Activated CD4-positive, alpha-beta T cell treated with anti-CD3 and anti-CD28 coated beads for 1 hour (primary cell): Measurements from ENCODE around the gene MEGF6.

Experiments
- DNase-seq: peaks from one replicate; pipeline ENCODE4 v3.0.0-alpha.2; 2020

MEGF6 gene

DNA sequence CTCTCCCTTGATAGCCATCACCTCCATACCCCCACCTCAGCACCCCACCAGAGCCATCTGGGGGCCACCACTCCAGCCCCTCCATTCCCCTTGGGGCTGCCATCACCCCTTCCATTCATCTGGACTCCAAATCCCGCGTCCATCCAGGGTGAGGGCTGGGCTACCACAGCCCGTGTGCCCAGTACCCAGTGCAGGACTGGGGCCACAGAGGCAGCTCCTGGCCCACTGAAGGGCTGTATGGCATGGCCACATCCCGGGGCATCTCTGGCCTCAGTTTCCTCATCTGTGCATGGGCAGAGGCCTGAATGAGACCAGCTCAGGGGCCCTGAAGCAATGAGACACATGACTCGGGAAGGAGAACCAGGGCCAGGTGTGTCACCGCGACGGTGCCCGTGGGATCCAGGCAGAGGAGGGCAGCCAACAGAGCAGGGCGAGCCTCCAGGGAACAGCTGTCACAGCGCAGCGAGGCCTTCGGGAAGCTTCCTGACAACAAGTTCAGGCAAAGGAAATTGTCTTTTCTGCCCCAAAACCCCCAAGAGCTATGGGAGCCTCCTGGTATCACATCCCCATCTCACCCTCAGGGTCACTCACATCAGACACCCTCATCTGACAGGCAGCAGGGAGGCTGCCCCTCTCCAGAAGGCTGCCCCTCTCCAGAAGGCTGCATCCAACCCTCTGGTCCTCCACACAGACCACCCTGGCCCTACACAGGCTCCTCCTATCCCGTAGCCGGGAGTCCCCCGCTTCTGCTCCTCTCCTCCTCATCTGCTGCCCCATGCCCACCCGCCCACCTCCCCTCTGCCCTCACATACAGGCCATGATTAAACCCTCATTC lies 76.3 kb downstream of the MEGF6 start:
- DNase-seq = no peak

DNA sequence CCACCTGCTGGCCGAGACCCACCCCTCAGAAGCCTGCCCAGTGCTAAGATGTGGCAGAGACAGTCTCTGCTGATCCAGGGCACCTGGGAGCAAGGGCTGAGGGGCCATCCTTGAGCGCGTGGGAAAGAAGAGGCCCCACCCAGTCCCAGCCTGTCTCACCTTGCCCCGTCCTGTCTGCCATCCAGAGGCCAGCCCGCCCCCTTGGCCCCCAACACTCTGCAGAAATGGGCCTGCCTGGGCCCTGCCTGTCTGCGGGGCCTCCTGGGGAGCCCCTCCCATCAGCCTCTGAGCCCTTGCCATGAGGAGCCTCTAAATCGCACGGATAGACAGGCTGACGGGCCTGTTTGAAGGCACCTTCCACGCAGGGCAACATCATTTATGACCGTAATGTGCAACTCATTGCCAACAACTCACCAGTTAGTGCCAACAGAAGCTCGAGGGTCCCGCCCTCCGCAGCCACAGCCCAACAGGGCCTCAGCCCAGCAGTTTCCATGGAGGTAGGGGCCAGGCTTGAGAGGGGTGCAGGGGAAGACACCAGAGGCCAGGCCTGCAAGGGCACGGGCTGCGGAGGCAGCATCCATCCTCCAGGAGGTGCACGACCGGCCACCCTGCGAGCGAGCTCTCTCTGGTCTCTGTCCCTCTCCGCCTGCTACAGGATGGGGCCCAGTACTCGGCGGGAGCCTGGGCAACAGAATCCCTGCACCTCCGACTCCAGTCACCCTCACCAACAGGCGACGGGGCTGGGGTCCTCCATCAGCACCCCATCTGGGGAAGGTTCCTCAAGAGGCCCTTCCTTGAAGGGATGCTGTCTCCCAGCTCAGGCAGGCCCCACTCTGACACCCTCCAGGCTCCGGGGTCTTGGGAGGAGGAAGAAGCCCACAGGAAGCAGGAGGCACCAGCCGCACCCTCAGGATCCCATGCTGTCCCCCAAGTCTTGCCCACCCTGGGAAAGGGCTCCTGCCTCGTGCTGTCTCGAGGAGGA lies 78.0 kb downstream of the MEGF6 start:
- no peak for DNase-seq

DNA sequence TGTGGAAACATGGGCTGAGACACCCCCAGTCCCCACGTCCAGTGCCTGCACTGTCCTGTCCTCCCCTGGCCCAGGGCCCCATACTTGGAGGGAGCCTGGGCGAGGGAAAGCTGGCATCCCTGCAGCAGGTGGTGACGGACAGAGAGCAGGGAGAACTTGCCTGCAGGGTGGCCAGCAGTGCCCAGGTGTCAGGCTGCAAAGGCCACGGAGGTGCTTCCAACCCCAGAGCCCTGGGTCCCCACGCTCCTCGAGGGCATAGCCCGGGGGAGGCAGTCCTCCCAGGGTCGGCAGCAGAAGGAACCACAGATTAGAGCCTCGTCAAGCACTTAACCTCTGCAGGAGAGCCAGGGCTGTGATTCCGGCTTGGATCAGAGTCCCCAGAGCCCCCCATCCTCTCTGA lies 79.4 kb downstream of the MEGF6 start:
- no peak for DNase-seq

DNA sequence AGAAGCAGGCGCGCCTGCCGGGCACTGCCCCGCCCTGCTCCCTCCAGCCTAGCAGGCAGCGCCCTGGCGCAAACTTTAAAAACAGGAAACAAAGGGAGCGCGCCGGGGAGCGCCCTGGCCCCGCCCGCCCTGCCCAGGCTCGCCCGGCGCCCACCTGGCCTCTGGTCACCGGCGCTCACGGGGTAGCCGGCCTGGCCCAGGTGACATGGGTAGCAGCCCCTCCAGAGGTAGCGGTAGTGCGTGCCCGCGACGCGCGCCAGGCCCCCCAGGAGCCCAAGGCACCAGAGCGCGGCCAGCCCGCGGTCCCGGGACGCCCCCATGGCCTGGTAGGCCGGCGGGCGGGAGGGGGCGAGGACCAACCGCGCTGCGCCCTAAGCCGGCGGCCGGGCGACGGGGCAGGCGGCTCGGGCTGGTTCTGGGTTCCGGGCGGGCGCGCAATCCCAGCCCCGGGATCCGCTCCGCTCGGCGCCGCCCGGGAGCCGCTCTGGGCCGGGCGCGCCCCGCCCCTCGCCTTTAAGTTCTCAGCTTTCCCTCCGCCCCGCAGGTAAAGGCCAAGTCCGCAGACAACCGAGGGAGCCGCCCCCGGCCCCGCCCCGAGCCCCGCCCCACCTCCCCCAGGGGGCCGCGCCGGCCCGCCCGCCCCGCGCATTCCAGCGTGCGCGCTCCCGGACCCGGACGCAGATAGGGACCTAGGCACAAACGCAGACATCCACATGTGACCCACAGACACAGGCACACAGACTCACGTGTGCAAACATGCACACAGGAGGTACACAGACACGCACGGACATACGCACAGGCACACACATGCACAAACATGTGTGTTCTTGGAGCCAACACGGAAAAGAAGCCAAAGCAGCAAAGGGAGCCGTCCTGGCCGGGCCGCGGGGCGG lies 80.1 kb downstream of the MEGF6 start:
- peak; percentile 68 for DNase-seq

DNA sequence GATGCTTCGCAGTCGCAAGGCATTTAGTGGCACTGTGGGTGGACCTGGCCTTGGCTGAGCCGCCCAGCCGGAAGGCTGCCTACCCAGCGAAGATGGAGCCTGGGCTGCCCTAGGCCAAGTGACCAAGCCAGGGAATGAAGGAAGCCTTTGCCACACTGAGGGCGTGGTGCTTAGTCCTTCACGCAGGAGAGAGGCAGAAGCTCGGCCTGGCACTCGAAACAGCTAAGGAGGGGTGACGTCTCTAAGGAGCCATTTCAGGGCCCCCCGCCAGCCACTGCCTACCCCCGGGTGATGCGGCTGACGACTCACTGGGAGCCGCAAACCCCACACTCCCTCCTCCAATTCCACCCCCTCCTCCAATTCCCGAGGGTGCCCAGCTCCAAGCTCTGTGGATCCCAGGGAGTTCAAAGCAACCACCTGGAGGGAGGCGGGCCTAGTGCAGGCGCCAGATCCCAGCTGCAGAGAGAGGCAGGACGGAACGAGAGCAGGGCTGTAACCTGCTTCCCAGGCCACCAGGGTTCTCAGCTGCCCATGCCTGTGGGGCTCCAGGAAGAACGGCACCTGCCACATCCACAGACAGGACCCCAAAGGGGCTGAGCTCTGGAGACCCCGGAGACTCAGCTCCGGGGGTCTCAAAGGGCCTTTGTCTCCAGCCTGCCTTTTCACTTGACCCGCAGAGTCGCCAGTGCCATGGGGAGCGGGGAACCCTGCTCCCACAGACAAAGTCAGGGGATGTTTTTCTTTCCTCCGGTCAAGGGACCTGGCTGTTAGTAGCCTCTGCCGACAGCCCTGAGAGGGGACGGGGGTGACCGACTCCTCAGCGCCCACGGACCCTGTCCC lies 81.0 kb downstream of the MEGF6 start:
- no peak for DNase-seq

DNA sequence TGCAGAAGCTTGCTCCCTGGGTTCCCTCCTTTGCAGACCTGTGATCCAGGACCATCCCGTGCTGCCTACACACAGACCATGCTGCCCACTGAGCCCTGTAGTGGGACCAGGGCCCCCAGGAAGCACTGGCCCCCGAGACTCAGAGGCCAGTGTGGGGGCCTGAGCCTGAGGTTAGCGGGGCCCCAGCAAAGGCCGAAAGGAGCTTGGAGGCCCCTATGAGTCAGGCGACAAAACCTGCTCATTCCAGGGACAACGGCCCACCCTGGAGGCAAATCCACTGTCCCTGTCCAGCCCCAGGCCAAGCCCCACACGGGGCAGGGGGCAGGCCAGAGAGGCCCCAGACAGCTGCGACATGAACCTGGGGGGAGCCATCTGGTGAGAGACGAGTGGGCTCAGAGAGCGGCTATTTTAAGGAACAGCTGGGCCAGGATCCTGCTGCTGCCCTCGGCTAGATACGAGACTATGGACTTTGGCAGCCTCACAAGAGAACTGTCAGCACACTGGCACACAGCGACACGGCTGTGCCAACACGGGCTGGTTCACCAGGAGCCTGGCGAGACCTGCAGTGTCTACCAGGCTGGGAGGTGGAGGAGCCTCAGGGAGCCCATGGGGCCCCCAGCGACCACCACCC lies 82.1 kb downstream of the MEGF6 start:
- DNase-seq = no peak

DNA sequence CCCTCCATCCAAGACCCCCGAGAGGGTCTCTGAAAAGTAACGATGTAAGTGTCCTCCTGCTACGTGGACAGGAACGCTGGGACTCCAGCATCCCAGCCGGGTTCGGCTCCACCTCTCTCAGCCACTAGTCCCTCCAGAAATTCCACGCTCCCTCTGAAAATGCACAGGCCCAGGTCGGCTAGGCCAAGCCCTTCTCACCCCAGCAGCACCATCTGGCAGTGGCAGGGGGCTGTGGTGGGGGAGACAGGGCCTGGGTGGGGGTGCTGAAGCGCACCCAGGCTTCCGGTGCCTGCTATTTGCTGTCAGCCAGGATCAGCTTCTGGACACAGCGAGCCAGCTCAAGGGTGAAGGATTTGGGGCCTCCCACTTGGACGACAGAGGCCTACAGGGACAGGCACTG lies 83.5 kb downstream of the MEGF6 start:
- no peak for DNase-seq

DNA sequence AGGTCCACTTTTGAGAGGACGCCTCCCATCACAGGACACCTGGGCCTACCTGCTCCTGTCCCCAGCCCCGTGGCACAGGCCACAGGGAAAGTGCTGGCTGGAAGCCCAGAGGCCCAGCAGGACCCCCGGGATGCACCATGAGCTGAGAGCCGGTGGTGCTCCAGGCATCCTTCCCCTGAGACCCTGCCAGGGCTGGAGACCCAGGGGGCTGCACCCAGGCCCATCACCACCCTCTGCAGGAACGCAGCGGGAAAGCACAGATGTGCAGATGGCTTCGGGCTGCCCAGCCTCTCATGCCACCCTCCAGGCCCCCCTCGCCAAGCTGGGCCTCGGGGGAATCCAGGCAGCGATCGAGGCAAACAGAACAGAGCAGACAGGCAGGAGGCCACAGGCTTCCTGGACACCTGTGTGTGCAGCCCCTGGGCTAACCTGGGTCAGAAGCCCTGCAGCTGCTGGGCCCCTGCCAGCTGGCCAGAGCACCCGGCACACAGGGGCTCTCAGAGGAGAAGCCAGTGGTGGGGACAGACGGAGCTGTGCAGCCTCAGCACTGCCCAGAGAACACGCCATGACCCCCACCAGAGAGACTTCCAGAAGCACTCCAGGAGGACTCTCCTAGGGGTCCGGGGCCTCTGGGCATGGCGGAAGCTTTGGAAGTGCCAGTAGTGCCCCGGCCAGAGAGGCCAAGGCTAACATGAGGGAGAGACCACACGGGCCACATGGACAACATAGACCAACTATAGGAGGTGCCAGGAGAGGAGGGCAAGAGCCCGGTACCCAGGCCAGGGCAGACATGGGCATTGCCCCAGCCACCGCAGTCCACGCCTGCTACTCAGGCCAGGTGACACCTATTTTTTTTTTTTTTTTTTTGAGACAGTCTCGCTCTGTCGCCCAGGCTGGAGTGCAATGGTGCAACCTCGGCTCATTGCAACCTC lies 85.5 kb downstream of the MEGF6 start:
- DNase-seq = no peak

DNA sequence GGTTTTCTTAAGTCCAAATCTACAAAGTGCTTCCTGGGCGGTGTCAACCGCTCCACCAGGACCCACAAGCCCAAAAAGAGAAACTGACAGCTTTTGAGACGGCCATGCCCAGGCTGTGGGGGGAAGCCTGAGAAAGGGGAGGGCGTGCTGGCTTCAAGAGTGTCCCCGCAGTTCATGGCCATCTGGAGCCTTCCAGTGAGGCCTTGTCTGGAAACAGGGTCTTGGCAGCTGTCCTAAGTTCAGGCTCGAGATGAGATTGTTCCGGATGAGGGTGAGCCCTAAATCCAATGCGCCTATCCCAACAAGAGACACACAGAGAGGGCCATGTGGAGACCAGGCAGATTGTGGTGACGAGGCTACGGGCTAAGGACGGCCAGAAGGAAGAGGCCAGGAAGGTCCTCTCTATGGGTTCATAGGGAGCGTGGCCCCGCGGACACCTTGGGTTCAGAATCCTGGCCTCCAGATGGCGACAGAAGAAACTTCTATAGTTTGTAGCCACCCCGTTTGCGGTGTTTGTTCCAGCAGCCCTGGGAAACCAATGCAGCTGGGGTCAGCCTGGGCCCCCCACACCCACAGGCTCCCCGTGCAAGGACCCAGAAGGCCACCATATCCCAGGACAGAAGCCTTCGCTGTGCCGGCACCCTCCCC lies 86.6 kb downstream of the MEGF6 start:
- DNase-seq = no peak

DNA sequence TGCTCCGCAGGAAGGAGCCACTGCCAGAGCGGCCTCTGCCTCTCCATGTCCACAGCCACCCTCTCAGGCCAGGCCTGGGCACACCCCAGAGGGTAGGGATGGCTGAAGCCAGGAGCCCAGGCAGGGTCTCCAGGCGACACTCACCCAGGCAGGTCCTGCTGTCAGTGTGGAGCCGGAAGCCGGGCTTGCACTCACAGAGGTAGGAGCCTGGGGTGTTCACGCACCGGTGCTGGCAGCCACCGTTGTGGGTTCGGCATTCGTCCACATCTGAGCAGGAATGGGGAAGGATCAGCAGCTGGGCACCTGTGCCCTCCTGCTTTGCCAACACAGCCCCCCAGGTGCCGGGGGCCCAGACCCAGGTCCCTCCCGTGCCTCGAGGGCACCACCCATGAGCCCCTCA lies 87.3 kb downstream of the MEGF6 start:
- DNase-seq = no peak

DNA sequence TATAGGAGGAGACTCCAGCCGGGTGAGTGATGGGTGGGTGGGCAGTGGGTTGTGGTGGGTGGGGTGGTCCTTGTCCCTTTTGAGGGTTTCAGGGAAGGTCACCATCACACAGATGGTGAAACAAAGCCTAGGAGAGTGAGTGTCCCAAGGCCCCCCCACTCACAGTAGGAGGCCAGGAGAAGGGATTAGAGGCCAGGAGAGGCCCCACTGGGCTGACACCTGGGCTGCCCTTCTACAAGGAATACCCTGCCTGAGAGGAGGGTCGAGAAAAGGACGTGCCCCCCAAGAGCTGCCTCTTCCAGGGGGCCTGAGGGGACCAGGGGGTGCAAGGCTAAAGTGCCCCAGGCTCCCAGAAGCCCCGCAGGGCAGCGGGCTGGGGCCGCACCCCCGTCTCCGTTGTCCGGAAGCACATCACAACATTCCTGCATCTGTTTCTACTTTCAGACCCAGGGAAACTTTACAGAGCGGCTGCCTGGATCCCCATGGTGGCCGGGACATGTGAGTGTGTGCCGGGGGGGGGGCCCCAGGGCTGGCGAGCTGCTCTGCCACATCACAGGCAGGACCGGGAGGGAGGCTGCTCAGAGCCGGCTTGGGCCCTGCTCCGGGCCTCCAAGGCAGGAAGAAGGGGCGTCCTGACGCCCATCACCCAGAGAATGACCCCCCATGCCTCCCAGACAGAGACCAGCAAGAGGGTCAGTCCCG lies 88.6 kb downstream of the MEGF6 start:
- no peak for DNase-seq

DNA sequence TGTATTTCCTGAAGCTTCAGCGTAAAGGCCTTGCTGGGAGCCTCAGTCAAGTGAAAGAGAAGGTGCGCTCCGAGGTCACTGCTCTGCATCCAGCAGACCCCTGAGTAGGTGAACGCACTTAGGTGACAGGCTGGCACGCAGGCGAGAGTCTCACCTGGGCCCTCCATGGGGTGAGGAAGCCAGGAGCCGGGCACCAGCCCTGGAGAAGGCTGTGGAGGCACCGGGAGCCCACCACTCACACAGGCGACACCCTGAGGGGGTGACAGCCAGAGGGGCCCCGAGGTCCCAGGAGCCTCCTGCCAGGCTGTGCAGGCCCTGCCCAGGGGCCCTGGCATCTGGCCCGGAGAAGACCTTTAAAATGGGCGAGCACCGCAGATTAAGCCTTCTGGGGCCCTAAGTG lies 89.2 kb downstream of the MEGF6 start:
- no peak for DNase-seq

DNA sequence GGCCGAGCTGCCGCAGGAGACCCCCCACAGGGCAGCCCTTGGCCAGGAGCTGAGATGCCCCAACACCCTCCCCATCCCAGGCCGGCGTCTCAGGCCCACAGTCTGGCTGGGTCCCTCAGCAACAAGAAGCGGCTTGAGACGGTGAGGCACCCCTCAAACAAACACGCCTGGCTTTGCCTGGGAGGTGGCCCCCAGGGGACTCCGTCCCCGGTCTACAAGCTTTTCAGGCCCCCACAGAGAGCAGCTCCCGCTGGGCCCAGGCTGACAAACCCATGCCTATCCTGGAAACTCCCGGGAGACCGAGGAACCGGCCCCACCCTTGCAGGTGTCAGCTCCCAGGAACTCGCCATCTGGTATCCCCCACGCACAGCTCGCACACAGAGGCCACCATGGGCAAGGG lies 89.9 kb downstream of the MEGF6 start:
- DNase-seq = no peak

DNA sequence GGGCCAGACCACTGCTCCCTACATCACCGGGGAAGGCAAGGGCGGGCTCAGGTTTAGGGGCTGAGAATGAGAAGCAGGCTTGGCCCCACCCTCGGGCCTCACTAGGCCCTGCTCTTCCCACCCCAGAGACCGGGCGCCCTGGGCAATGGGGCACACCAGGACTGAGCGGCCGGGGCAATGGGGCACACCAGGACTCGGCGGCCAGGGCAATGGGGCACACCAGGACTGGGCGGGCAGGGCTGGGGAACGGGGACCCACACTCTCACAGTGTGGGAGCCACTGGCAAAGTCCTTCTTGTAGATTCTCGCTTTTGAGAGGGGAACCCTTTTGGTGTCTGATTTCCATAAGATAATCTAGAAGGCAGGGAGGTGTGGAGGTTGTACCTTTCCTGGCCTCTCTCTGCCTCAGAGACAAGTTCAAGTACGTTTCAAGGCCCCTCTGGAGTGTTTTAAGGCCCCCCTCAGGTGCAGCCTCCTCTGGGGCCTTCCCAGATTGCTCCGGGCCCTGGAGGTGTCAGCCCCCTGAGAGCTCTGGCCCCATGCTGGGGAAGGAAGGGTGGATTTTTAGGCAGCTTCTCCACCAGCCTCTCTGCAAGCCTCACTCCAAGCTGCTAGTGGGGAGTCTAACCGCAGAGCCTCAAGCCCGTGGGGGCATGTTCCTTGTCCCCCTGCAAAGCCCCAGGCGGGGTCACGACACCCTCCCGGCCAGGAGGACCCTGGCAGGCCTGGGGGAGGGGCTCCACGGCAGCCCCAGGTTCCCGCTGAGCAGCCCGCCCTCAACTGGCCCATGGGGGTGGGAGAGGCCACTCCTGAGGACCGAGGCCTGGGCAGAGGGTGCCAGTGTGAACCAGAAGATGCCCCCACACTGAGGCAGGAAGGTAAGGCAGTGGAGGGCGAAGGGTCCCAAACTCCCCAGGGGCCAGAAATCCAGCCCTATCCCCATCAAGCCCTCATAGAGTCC lies 90.6 kb downstream of the MEGF6 start:
- DNase-seq = no peak

DNA sequence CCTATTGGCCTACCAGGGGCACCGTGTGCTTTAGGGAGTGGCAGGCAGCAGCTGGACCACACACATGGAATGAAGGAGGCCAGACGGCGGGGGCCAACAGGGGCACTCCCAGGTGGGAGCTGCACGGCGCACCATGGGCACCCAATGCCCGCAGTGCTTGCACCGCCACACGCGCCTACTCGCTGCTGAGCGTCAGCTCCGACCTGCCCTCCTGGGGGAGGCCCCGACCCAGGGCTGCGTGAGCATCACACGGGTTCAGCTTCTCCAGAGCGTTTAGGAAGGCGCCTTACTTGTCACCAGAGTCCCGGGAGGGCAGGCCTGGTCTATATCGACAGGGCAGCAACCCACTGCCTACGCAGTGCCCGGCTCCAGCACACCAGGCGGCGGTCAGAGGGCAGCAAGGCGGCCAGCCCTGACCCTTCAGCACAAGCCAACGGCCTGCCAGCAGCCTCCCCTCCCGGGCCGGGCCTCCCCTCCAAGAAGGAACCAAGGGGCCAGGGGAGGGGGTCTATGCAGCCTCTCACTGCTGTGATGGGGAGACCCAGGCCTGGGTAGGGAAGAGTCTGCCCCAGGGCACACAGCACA lies 91.9 kb downstream of the MEGF6 start:
- no peak for DNase-seq

DNA sequence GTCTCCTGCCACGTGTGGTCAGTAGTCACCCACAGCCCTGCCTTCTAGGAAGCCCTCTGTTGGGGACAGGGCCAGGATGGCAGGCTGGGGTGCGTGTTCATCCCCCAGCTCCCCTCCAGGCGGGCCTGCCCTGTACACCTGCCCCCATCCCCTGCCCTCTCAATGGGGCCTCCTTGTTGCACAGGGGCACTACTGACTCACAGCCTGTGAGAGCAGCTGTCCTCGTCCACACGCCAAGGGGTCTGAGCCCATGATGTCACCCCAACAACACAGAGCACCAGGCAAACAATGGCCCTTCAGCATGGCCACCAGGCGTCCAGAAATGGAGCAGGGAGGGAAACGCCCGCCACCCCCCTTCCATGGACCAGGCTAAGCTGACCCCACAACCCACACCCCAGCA lies 92.6 kb downstream of the MEGF6 start:
- no peak for DNase-seq

DNA sequence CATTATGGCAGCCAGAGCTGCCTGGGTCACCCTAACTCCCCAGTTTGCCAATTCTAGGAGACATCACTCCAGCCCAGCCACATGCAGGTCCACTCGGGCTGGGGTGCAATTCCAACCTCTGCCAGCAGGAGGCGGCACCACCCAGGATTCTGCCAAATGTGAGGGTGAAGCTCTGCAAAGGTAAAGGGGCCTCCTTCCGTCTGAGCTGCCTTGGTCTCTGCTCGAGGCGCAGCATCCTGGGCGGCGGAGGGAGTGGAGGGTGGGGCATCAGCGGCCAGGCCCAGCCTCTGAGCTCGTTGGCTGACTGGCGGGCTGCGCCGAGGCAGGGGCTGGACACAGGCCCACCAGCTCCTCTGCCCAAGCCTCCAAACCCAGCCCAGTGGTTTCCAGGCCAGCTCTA lies 93.1 kb downstream of the MEGF6 start:
- no peak for DNase-seq
